Mesenchymal stem cell (in vitro differentiated cells and primary cell): Measurements from ENCODE around the gene TNFSF13.

Experiments used
- DNase-seq: peaks from one replicate; pipeline ENCODE4 v3.0.0-alpha.2; 2013
- H2AFZ ChIP-seq: one replicate; pipeline ENCODE4 v1.6.1; 2013; ENCODE audit warnings: low read depth, mild to moderate bottlenecking, control low read depth, inconsistent platforms, low read length, moderate library complexity
- H2AK5ac ChIP-seq: 2 replicates; pipeline ENCODE4 v1.6.1; 2013; ENCODE audit warnings: low read length, moderate library complexity, mild to moderate bottlenecking, inconsistent platforms; ENCODE audit not compliant: severe bottlenecking
- H2BK120ac ChIP-seq: one replicate; pipeline ENCODE4 v1.6.1; 2013; ENCODE audit warnings: low read depth, mild to moderate bottlenecking, inconsistent platforms, low read length, moderate library complexity
- H2BK12ac ChIP-seq, 2 experiments: one replicate each; pipeline ENCODE4 v1.6.1; 2013; ENCODE audit warnings: inconsistent platforms in 2 of 2, low read length in 2 of 2, mild to moderate bottlenecking in 2 of 2, moderate library complexity in 2 of 2, control low read depth in 1 of 2
- H2BK15ac ChIP-seq: one replicate; pipeline ENCODE4 v1.6.1; 2013; ENCODE audit warnings: mild to moderate bottlenecking, low read depth, inconsistent platforms; ENCODE audit not compliant: poor library complexity, severe bottlenecking
- H2BK5ac ChIP-seq: 2 replicates; pipeline ENCODE4 v1.6.1; 2013; ENCODE audit warnings: low read depth, mild to moderate bottlenecking, low read length, control low read depth, inconsistent platforms; ENCODE audit not compliant: poor library complexity, severe bottlenecking
- H3K14ac ChIP-seq, 2 experiments: one replicate each; pipeline ENCODE4 v1.6.1; 2013; ENCODE audit warnings: inconsistent platforms in 2 of 2, low read length in 2 of 2, control low read depth in 1 of 2, mild to moderate bottlenecking in 1 of 2, moderate library complexity in 1 of 2
- H3K18ac ChIP-seq, 2 experiments: one replicate each; pipeline ENCODE4 v1.6.1; 2013; ENCODE audit warnings: inconsistent platforms in 2 of 2, low read length in 2 of 2, control low read depth in 1 of 2, low read depth in 1 of 2, mild to moderate bottlenecking in 1 of 2
- H3K23ac ChIP-seq, 2 experiments: one replicate each; pipeline ENCODE4 v1.6.1; 2013; ENCODE audit warnings: inconsistent platforms in 2 of 2, low read length in 2 of 2, mild to moderate bottlenecking in 2 of 2, moderate library complexity in 2 of 2, control low read depth in 1 of 2
- H3K27ac ChIP-seq: 2 replicates; pipeline ENCODE4 v1.5.1; 2013; ENCODE audit warnings: mild to moderate bottlenecking, moderate library complexity, low read length, control low read depth, inconsistent platforms; ENCODE audit not compliant: poor library complexity, severe bottlenecking
- H3K27me3 ChIP-seq, 2 experiments: 2 replicates each; pipeline versions ENCODE4 v1.6.1 to v1.7.0; 2013; ENCODE audit warnings: low read length in 2 of 2, mild to moderate bottlenecking in 2 of 2, moderate library complexity in 2 of 2, control low read depth in 1 of 2, inconsistent platforms in 1 of 2; ENCODE audit not compliant: control insufficient read depth in 1 of 2, insufficient read depth in 1 of 2
- H3K36me3 ChIP-seq, 2 experiments: 2 replicates each; pipeline versions ENCODE4 v1.6.1 to v1.7.0; 2013; ENCODE audit warnings: low read length in 2 of 2, control low read depth in 1 of 2, inconsistent platforms in 1 of 2, low read depth in 1 of 2, mild to moderate bottlenecking in 1 of 2; ENCODE audit not compliant: insufficient read depth in 2 of 2, control insufficient read depth in 1 of 2
- H3K4ac ChIP-seq, 2 experiments: one replicate each; pipeline ENCODE4 v1.6.1; 2013; ENCODE audit warnings: inconsistent platforms in 2 of 2, low read length in 2 of 2, mild to moderate bottlenecking in 2 of 2, moderate library complexity in 2 of 2, control low read depth in 1 of 2, low read depth in 1 of 2
- H3K4me1 ChIP-seq: 2 replicates; pipeline ENCODE4 v1.6.1; 2013; ENCODE audit warnings: low read depth, low read length, control low read depth; ENCODE audit not compliant: control insufficient read depth, insufficient read depth
- H3K4me2 ChIP-seq: 2 replicates; pipeline ENCODE4 v1.6.1; 2013; ENCODE audit warnings: low read length, mild to moderate bottlenecking, inconsistent platforms; ENCODE audit not compliant: poor library complexity, severe bottlenecking
- H3K4me3 ChIP-seq, 2 experiments: 2 replicates each; pipeline versions ENCODE4 v1.5.1 to v1.7.0; 2013; ENCODE audit warnings: low read length in 2 of 2, mild to moderate bottlenecking in 2 of 2, control low read depth in 1 of 2, low read depth in 1 of 2; ENCODE audit not compliant: insufficient read depth in 1 of 2
- H3K79me1 ChIP-seq: replicated peaks from 2 replicates; pipeline ENCODE4 v1.6.1; 2013; ENCODE audit warnings: mild to moderate bottlenecking, control low read depth, low read length, inconsistent platforms; ENCODE audit not compliant: poor library complexity, severe bottlenecking
- H3K9ac ChIP-seq: 2 replicates; pipeline ENCODE4 v1.7.0; 2013; ENCODE audit warnings: mild to moderate bottlenecking, low read length, moderate library complexity
- H3K9me3 ChIP-seq: 2 replicates; pipeline ENCODE4 v1.7.0; 2013; ENCODE audit warnings: mild to moderate bottlenecking, low read length; ENCODE audit not compliant: control insufficient read depth
- H4K8ac ChIP-seq: one replicate; pipeline ENCODE4 v1.6.1; 2013; ENCODE audit warnings: inconsistent platforms, mild to moderate bottlenecking, low read length, moderate library complexity
- H4K91ac ChIP-seq: one replicate; pipeline ENCODE4 v1.6.1; 2013; ENCODE audit warnings: mild to moderate bottlenecking, low read length, inconsistent platforms
- WGBS: methylation state at CpG from one replicate; pipeline ENCODE4 v1.1.7; 2013; ENCODE audit warnings: mixed read lengths; 5-methylcytosine and 5-hydroxymethylcytosine counted together

TNFSF13 gene

GRCh38 chr17:7523033-7523432 lies 35.5 kb upstream of the TNFSF13 start:
- Histone ChIP-seq H2BK5ac (no peak overlapping the region), H3K4me2 (no peak overlapping the region), H3K23ac (no peak overlapping the region), H3K4ac (no peak overlapping the region), H3K18ac (no peak overlapping the region), H2AK5ac (no peak overlapping the region), H3K79me1 (no peaks in the 10 kb centered on the region), H3K4me1 (no peaks in the 10 kb centered on the region), H3K27ac (no peak overlapping the region), H4K91ac (no peak overlapping the region), H3K4me3 (no peak overlapping the region), H3K9ac (no peak overlapping the region), H2BK120ac (no peak overlapping the region), H3K9me3 (peaks cover 10% of the 10 kb centered on the region), H2AFZ (no peak overlapping the region), H4K8ac (no peak overlapping the region), H2BK15ac (no peak overlapping the region), H3K27me3 (no peaks in the 10 kb centered on the region), H2BK12ac (no peak overlapping the region), H3K14ac (no peak overlapping the region), H3K36me3 (peaks cover 0 to 2% of the 10 kb centered on the region in 2 experiments)
- 62% methylated on average over 10 of the region's 10 CpGs for WGBS
- no peak for DNase-seq

GRCh38 chr17:7528842-7529241 lies 29.7 kb upstream of the TNFSF13 start:
- H4K91ac ChIP-seq = no peak overlapping the region
- no peak overlapping the region for H2BK120ac ChIP-seq
- no peak overlapping the region for H2BK15ac ChIP-seq
- H3K14ac ChIP-seq = no peak overlapping the region
- H3K9me3 ChIP-seq = peaks cover 30% of the 10 kb centered on the region
- no peaks in the 10 kb centered on the region for H3K27me3 ChIP-seq
- H3K9ac ChIP-seq = no peak overlapping the region
- no peak overlapping the region for H3K4me3 ChIP-seq
- no peak overlapping the region for H2BK12ac ChIP-seq
- H3K27ac ChIP-seq = no peak overlapping the region
- H3K36me3 ChIP-seq = no peaks in the 10 kb centered on the region
- H3K4me2 ChIP-seq = no peak overlapping the region
- no peaks in the 10 kb centered on the region for H3K79me1 ChIP-seq
- no peak overlapping the region for H4K8ac ChIP-seq
- H2AK5ac ChIP-seq = no peak overlapping the region
- no peaks in the 10 kb centered on the region for H3K4me1 ChIP-seq
- no peak overlapping the region for H2BK5ac ChIP-seq
- H3K4ac ChIP-seq = no peak overlapping the region
- H3K18ac ChIP-seq = no peak overlapping the region
- H3K23ac ChIP-seq = no peak overlapping the region
- H2AFZ ChIP-seq = no peak overlapping the region
- no peak for DNase-seq

GRCh38 chr17:7530023-7530900 lies 28.3 kb upstream of the TNFSF13 start:
- H2BK12ac ChIP-seq = no peak overlapping the region
- no peak overlapping the region for H3K27ac ChIP-seq
- H3K4ac ChIP-seq = no peak overlapping the region
- H2BK5ac ChIP-seq = no peak overlapping the region
- H3K23ac ChIP-seq = no peak overlapping the region
- no peak overlapping the region for H2AFZ ChIP-seq
- DNase-seq = no peak
- WGBS = 89% methylated on average over 4 of the region's 6 CpGs
- no peak overlapping the region for H3K4me3 ChIP-seq
- no peaks in the 10 kb centered on the region for H3K79me1 ChIP-seq
- H3K4me1 ChIP-seq = no peaks in the 10 kb centered on the region
- no peak overlapping the region for H3K4me2 ChIP-seq
- no peak overlapping the region for H2BK120ac ChIP-seq
- H3K14ac ChIP-seq = no peak overlapping the region
- H3K9ac ChIP-seq = no peak overlapping the region
- H4K91ac ChIP-seq = no peak overlapping the region
- H3K27me3 ChIP-seq = no peaks in the 10 kb centered on the region
- H3K9me3 ChIP-seq = peaks cover 30% of the 10 kb centered on the region
- no peak overlapping the region for H2BK15ac ChIP-seq
- no peak overlapping the region for H4K8ac ChIP-seq
- H3K36me3 ChIP-seq = no peaks in the 10 kb centered on the region
- no peak overlapping the region for H3K18ac ChIP-seq
- no peak overlapping the region for H2AK5ac ChIP-seq

- no peak overlapping the region for H4K91ac ChIP-seq
- H3K14ac ChIP-seq = no peak overlapping the region
- H3K4me3 ChIP-seq = no peak overlapping the region
- no peak overlapping the region for H2BK120ac ChIP-seq
- H3K36me3 ChIP-seq = no peaks in the 10 kb centered on the region
- no peak overlapping the region for H3K27ac ChIP-seq
- no peak overlapping the region for H4K8ac ChIP-seq
- peaks cover 16% of the 10 kb centered on the region for H3K9me3 ChIP-seq
- H2BK12ac ChIP-seq = no peak overlapping the region
- H3K27me3 ChIP-seq = peaks cover 6 to 7% of the 10 kb centered on the region in 2 experiments
- H3K23ac ChIP-seq = no peak overlapping the region
- H3K79me1 ChIP-seq = no peaks in the 10 kb centered on the region
- no peak overlapping the region for H3K4me2 ChIP-seq
- no peak overlapping the region for H2BK15ac ChIP-seq
- no peak overlapping the region for H3K18ac ChIP-seq
- peaks cover 3% of the 10 kb centered on the region for H3K4me1 ChIP-seq
- WGBS = 100% methylated on average over 2 of the region's 3 CpGs
- no peak overlapping the region for H2AFZ ChIP-seq
- DNase-seq = no peak
- H2AK5ac ChIP-seq = no peak overlapping the region
- H3K4ac ChIP-seq = no peak overlapping the region
- no peak overlapping the region for H2BK5ac ChIP-seq
- H3K9ac ChIP-seq = no peak overlapping the region
Measured at GRCh38 chr17:7538050-7538449, 20.5 kb upstream of the TNFSF13 start.
